Neuron (in vitro differentiated cells): ENCODE data around the gene OR9Q2.

Experiments
- H2AFZ ChIP-seq: one replicate; pipeline ENCODE4 v1.6.1; 2013; ENCODE audit warnings: low read depth, mild to moderate bottlenecking, inconsistent platforms, low read length, moderate library complexity
- H3K27me3 ChIP-seq: one replicate; pipeline ENCODE4 v1.6.1; 2013; ENCODE audit warnings: low read length; ENCODE audit not compliant: insufficient read depth
- H3K36me3 ChIP-seq: one replicate; pipeline ENCODE4 v1.6.1; 2013; ENCODE audit warnings: low read length; ENCODE audit not compliant: insufficient read depth
- H3K4me1 ChIP-seq: one replicate; pipeline ENCODE4 v1.6.1; 2013; ENCODE audit warnings: low read length; ENCODE audit not compliant: insufficient read depth
- H3K4me3 ChIP-seq: 2 replicates; pipeline ENCODE4 v1.5.1; 2013; ENCODE audit warnings: mild to moderate bottlenecking, low read length, moderate library complexity
- H3K9me3 ChIP-seq: one replicate; pipeline ENCODE4 v1.6.1; 2013; ENCODE audit warnings: low read length

OR9Q2 gene, protein sequence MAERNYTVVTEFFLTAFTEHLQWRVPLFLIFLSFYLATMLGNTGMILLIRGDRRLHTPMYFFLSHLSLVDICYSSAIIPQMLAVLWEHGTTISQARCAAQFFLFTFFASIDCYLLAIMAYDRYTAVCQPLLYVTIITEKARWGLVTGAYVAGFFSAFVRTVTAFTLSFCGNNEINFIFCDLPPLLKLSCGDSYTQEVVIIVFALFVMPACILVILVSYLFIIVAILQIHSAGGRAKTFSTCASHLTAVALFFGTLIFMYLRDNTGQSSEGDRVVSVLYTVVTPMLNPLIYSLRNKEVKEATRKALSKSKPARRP

DNA sequence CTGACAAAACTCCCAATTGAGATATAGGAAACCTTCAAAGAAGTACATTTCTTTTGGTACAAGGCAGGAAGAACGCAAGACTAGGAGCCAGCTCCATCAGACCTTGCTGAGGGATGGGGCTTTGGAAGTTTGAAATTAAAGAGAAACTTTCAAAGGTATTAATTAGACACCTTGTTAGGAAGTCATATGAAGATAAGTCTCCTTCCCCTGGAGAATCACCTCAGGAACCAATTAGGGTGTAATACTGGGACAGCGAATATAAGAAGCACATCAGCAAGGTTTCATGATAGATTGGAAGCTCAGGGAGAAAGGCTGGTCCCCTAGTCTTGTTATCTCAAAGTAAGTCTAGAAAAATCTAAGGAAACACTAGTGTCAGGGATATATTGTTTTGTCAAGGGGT lies at the start of gene OR9Q2:
Gene OR9Q2, plus strand, starts transcription at position 301 of the 400 bp plus-strand sequence. CDS start 1,421 bp downstream, outside the sequence.
- Histone ChIP-seq H2AFZ (no peak within 1 kb of the TSS), H3K4me1 (no peaks in the 10 kb centered on the region), H3K36me3 (no peaks in the 10 kb centered on the region)

DNA sequence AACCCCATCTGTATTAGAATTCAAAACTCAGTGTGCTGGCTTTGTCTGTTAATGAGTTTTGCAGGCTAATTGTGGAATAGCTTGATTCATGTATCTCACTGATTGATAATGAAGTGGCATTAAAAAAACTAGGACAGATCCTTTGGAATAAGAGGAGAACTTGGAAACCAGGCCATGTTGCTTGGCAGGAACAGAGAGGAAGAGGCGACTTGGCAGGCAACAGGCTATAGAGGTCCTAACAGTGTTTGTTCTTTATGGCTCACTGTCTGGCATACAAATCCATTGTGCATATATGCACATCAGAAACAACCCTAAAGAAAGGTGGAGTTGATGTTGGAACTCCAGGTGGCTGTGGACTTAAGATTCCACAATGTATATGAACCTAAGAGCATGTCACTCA lies 46.1 kb upstream of the OR9Q2 start:
- H3K4me1 ChIP-seq, result no peaks in the 10 kb centered on the region
- H3K4me3 ChIP-seq, result no peak overlapping the region
- H2AFZ ChIP-seq, result no peak overlapping the region
- H3K36me3 ChIP-seq, result no peaks in the 10 kb centered on the region
- no peaks in the 10 kb centered on the region for H3K27me3 ChIP-seq
- H3K9me3 ChIP-seq, result no peaks in the 10 kb centered on the region

More for the DNA sequence above, at the start of gene OR9Q2:
- Histone ChIP-seq H3K4me3 (no peak within 1 kb of the TSS), H3K27me3 (no peaks in the 10 kb centered on the region), H3K9me3 (no peaks in the 10 kb centered on the region)

DNA sequence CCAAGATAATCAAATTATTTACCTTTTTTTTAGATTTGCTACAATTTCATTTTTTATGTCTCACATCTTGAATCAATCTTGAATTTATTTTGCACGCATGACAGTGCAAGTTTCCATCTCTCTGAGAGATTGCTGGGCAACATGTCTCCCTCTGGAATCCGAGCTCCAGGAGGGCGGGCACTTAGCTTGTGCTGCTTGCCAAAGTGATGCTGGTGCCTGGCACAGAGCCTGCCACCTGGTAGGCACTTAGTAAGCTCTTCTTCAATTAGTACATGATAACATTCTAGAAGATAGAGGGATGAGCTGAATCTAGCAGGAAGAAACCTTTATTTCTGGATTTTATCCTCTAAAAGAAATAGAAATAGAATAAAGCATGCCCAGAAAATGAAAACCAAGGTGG lies 36.1 kb upstream of the OR9Q2 start:
- H3K4me3 ChIP-seq, result no peak overlapping the region
- no peaks in the 10 kb centered on the region for H3K9me3 ChIP-seq
- no peaks in the 10 kb centered on the region for H3K27me3 ChIP-seq
- H3K4me1 ChIP-seq, result no peaks in the 10 kb centered on the region
- no peak overlapping the region for H2AFZ ChIP-seq
- no peaks in the 10 kb centered on the region for H3K36me3 ChIP-seq

DNA sequence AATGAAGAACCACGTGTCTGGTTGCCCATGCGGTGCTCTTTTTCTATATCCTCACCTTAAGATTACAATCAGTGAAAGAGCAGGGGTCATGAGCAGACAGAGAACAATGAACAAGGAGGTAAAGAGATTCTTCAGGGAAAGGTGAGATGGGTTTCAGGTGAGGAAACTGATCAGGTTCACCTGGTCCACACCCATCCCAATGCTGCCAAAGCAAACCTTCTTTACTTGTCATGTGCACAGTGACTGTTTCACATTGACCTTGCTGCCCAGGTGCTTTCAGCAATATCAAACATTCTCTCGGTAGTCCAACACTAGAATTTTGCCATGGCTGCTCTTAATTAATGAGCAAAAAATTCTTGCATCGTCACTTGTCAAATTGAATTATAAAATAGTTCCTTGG lies 24.5 kb upstream of the OR9Q2 start:
- Histone ChIP-seq H2AFZ (no peak overlapping the region), H3K4me3 (no peak overlapping the region), H3K27me3 (peaks cover 2% of the 10 kb centered on the region), H3K36me3 (no peaks in the 10 kb centered on the region), H3K4me1 (no peaks in the 10 kb centered on the region), H3K9me3 (no peaks in the 10 kb centered on the region)

DNA sequence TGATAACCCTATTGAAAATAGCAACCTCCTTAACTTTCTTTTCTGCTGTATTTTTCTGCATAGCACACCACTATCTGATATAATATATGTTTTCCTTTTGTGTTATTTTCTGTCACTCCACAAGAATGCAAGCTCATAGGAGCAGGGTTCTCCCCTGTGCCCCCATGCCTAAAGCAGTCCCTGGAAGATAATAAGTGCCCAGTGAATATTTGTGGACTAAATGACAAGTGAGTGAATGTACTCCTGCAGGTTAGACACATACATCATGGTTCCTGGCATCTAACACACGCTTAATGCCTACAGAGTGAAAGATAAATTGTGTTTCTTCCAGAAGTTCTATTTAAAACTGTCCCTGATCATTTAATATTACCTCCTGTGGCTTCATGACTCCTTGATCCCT lies 23.9 kb upstream of the OR9Q2 start:
- no peaks in the 10 kb centered on the region for H3K9me3 ChIP-seq
- no peaks in the 10 kb centered on the region for H3K4me1 ChIP-seq
- no peak overlapping the region for H2AFZ ChIP-seq
- H3K27me3 ChIP-seq, result peaks cover 2% of the 10 kb centered on the region
- H3K36me3 ChIP-seq, result no peaks in the 10 kb centered on the region
- H3K4me3 ChIP-seq, result no peak overlapping the region

DNA sequence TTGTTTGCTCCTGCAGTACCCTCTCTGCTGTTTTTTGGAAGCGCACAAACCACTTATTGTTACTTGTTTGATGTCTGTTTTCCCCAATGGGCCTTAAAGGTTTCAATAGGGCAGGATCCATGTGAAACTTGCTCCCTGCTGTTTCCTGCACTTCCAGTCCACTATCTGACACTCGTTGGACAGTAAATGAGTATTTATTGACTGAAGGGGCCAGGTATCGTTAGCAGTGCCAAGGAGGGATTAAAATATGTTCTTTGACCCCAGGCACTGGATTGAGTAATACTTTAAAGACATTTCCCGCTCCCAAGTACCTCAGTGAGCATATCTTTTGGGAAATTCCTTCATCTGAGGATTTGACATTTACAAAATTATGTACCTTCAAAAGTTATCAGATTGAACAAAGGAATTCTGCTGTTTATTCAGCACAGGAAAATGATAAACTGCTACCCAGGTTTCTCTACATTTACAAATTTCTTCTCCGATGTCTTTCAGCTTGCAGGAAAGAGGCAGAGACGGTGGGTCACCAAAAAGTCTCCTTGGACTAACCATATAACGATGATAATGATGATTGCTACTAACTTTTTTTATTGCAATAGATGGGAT lies 23.3 kb upstream of the OR9Q2 start:
- no peak overlapping the region for H2AFZ ChIP-seq
- H3K27me3 ChIP-seq, result peaks cover 2% of the 10 kb centered on the region
- no peaks in the 10 kb centered on the region for H3K9me3 ChIP-seq
- no peaks in the 10 kb centered on the region for H3K36me3 ChIP-seq
- no peak overlapping the region for H3K4me3 ChIP-seq
- H3K4me1 ChIP-seq, result no peaks in the 10 kb centered on the region

DNA sequence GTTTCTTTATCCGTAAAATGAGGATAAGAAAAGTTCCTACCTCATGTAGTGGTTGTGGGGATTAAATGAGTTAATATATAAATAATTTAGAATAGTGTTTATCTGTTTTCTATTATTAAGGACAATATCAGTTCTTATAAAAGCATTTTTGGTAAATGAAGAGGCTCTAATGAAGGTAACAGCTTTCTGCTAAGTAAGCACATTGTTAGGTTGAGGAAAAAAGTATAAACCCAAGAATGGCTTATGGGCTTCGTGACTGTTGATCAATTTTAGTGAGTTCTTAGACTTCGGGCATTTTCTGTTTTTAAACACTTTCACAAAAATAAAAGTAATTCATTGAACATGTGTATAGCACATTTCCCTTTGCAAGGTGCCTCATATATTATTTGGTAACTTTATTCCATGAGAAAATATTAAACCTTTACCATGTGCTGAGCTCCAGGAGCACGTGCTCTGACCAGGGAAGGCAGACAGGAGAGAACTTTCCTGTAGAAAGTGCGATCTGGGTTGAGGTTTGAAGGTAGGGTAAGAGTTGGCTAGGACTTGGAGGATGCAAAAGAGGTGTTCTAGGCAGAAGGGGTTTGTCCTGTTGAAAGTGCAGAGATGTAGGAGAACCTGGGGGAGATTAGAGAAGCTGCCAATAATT lies 11.3 kb upstream of the OR9Q2 start:
- Histone ChIP-seq H2AFZ (no peak overlapping the region), H3K4me3 (no peak overlapping the region), H3K4me1 (no peaks in the 10 kb centered on the region), H3K9me3 (no peaks in the 10 kb centered on the region), H3K27me3 (no peaks in the 10 kb centered on the region), H3K36me3 (no peaks in the 10 kb centered on the region)

DNA sequence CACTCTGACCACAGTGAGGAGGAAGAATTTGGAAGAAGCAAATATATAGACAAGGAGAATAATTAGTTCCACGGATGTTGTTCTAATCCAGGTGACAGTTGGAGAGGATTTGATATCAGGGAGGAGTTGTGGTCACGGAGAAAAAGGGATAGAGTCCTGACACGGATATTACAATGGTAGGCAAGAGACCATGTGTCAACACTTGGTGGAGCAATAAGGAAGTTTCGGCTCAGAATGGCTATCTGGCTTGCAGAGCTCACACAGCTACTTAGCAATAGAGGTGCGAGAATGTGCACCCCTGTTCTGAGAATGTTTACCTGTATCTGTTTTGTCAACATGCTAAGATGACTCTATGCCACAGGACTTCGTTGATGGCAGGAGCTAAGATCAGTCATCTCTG lies 10.4 kb upstream of the OR9Q2 start:
- H3K36me3 ChIP-seq, result no peaks in the 10 kb centered on the region
- H3K27me3 ChIP-seq, result no peaks in the 10 kb centered on the region
- no peaks in the 10 kb centered on the region for H3K9me3 ChIP-seq
- H2AFZ ChIP-seq, result no peak overlapping the region
- H3K4me3 ChIP-seq, result no peak overlapping the region
- no peaks in the 10 kb centered on the region for H3K4me1 ChIP-seq

DNA sequence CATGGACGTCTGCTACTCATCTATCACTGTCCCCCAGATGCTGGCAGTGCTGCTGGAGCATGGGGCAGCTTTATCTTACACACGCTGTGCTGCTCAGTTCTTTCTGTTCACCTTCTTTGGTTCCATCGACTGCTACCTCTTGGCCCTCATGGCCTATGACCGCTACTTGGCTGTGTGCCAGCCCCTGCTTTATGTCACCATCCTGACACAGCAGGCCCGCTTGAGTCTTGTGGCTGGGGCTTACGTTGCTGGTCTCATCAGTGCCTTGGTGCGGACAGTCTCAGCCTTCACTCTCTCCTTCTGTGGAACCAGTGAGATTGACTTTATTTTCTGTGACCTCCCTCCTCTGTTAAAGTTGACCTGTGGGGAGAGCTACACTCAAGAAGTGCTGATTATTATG lies 9.2 kb upstream of the OR9Q2 start:
- Histone ChIP-seq H2AFZ (no peak overlapping the region), H3K9me3 (no peaks in the 10 kb centered on the region), H3K4me1 (no peaks in the 10 kb centered on the region), H3K27me3 (no peaks in the 10 kb centered on the region), H3K4me3 (no peak overlapping the region), H3K36me3 (no peaks in the 10 kb centered on the region)

DNA sequence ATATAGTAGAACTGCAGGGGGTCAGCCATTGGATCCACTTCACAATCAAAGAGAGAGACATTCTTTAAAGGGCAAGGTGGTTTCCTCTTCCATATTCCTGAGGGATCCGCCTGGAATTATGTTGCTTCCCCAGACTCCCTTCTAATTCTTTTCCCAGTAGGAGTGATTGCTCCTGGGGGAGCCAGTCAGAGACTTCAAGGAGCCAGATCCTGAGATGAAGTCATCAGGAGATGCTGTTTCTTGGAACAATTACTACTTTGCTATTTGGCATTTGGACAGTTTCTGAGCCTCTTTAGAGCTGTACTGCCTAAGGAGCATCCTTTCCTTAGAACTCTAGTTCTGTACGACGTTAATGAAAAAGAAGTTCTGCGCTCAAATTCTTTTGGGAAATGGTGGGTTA lies 1.9 kb upstream of the OR9Q2 start:
- H3K36me3 ChIP-seq, result no peaks in the 10 kb centered on the region
- no peak overlapping the region for H3K4me3 ChIP-seq
- H2AFZ ChIP-seq, result no peak overlapping the region
- H3K27me3 ChIP-seq, result no peaks in the 10 kb centered on the region
- H3K9me3 ChIP-seq, result no peaks in the 10 kb centered on the region
- no peaks in the 10 kb centered on the region for H3K4me1 ChIP-seq

DNA sequence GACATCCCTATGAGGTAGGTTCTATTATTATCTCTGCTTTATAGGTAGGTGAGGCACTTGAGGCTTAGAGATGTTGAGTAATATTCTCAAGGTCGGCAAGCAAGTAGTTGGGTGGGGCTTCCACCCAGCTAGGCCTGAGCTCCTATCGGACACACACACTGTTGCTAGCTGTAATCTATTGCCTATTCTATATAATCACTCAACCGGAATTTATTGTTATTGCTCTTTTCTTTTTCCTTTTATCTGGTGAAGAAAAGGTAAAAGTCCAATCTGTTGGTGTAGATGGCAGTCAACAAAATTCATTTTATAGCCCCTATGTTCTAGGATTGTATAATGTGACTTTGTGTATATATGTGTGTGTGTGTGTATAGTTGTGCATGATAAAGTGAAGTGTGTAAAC lies 3.4 kb downstream of the OR9Q2 start:
- Histone ChIP-seq H3K4me3 (no peak overlapping the region), H3K27me3 (no peaks in the 10 kb centered on the region), H3K4me1 (no peaks in the 10 kb centered on the region), H3K36me3 (no peaks in the 10 kb centered on the region), H3K9me3 (no peaks in the 10 kb centered on the region), H2AFZ (no peak overlapping the region)

DNA sequence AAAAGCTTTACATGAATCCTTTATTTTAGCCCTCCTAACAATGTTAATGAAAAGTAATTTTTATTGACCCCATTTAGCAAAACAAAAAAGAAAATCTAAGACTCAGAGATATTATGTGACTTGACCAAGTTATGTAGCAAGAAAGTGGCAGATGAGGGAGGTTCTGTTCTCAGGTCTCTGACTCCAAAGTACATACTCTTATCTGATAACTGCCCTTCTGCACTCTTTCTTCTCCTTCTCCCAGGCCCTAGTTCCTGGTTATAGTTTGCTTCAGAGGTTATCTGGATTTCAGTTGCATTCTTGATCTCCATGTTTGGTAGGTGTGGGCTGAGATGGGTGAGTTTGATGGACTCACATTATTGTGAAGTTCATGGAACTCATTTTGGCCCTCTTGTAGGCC lies 4.5 kb downstream of the OR9Q2 start:
- no peaks in the 10 kb centered on the region for H3K9me3 ChIP-seq
- H3K27me3 ChIP-seq, result no peaks in the 10 kb centered on the region
- H3K4me1 ChIP-seq, result no peaks in the 10 kb centered on the region
- H3K36me3 ChIP-seq, result no peaks in the 10 kb centered on the region
- H3K4me3 ChIP-seq, result no peak overlapping the region
- no peak overlapping the region for H2AFZ ChIP-seq

DNA sequence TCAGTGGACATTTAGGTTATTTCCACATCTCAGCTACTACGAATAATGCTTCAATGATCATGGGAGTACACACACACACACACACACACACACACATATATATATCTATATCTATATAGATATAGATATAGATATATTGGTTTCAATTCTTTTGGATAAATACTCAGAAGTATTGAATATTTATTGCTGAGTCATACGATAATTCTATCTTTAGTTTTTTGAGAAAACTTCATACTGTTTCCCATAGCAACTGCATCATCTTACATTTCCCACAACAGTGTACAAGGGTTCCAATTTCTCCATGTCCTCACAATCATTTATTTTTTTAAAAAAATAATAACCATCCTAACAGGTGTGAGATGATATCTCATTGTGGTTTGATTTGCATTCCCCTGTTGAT lies 7.1 kb downstream of the OR9Q2 start:
- no peaks in the 10 kb centered on the region for H3K27me3 ChIP-seq
- H3K4me1 ChIP-seq, result no peaks in the 10 kb centered on the region
- H3K9me3 ChIP-seq, result no peaks in the 10 kb centered on the region
- H2AFZ ChIP-seq, result no peak overlapping the region
- no peaks in the 10 kb centered on the region for H3K36me3 ChIP-seq
- no peak overlapping the region for H3K4me3 ChIP-seq
